HEK293 (cell line): ENCODE measurements around the gene PTDSS2.

Source experiments
- CTCF ChIP-seq: fragments of 450-650 bp; formaldehyde crosslinking; IDR thresholded peaks from 2 replicates; pipeline ENCODE4 v1.5.1; 2016; ENCODE audit warnings: missing biosample characterization, missing genetic modification characterization
- MYNN ChIP-seq: fragments of 450-650 bp; formaldehyde crosslinking; IDR thresholded peaks from 2 replicates; pipeline ENCODE4 v1.5.1; 2016; ENCODE audit warnings: missing biosample characterization, missing genetic modification characterization, borderline replicate concordance
- SETDB1 ChIP-seq: IDR thresholded peaks from one replicate; pipeline ENCODE4 v1.6.1; 2017; ENCODE audit warnings: mild to moderate bottlenecking, low read length, moderate library complexity, mixed read lengths; ENCODE audit not compliant: insufficient read length
- ZNF677 ChIP-seq: fragments of 450-650 bp; IDR thresholded peaks from 2 replicates; pipeline ENCODE4 v1.5.0; 2018; ENCODE audit warnings: missing biosample characterization, mild to moderate bottlenecking, missing genetic modification characterization, moderate library complexity
- ZNF791 ChIP-seq: fragments of 450-650 bp; formaldehyde crosslinking; IDR thresholded peaks from 2 replicates; pipeline ENCODE4 v1.5.1; 2016; ENCODE audit warnings: missing biosample characterization, missing genetic modification characterization
- TF ChIP-seq, protein P1 (sequence below): fragments of 450-650 bp; formaldehyde crosslinking; IDR thresholded peaks from 2 replicates; pipeline ENCODE4 v1.5.0; 2017; ENCODE audit warnings: missing biosample characterization, missing genetic modification characterization, borderline replicate concordance

GRCh38 chr11:462107-462890, 12.2 kb downstream of the PTDSS2 start:
- no peak for TF ChIP-seq MYNN (tag by site-specific recombination)
- no peak for TF ChIP-seq ZNF677
- TF ChIP-seq CTCF (tag by site-specific recombination), result no peak
- no peak for TF ChIP-seq ZNF791 (tag by site-specific recombination)
- TF ChIP-seq, protein P1, sequence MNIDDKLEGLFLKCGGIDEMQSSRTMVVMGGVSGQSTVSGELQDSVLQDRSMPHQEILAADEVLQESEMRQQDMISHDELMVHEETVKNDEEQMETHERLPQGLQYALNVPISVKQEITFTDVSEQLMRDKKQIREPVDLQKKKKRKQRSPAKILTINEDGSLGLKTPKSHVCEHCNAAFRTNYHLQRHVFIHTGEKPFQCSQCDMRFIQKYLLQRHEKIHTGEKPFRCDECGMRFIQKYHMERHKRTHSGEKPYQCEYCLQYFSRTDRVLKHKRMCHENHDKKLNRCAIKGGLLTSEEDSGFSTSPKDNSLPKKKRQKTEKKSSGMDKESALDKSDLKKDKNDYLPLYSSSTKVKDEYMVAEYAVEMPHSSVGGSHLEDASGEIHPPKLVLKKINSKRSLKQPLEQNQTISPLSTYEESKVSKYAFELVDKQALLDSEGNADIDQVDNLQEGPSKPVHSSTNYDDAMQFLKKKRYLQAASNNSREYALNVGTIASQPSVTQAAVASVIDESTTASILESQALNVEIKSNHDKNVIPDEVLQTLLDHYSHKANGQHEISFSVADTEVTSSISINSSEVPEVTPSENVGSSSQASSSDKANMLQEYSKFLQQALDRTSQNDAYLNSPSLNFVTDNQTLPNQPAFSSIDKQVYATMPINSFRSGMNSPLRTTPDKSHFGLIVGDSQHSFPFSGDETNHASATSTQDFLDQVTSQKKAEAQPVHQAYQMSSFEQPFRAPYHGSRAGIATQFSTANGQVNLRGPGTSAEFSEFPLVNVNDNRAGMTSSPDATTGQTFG (tag by site-specific recombination), result no peak
- no peak for TF ChIP-seq SETDB1
